GM12892 (cell line): Measurements from ENCODE around the gene DPP3.

ENCODE experiments used
- DNase-seq: peaks from one replicate; pipeline ENCODE4 v3.0.0; 2011; ENCODE audit not compliant: insufficient read length
- FAIRE-seq: peaks from 2 replicates; lab custom pipeline; 2011; peaks lifted over from hg19 to GRCh38; lab: Jason Lieb, UNC
- POLR2A ChIP-seq: IDR thresholded peaks from 2 replicates; pipeline ENCODE4 v1.6.1; 2011; ENCODE audit warnings: low read depth, low read length, control low read depth
- POLR2AphosphoS5 ChIP-seq: IDR thresholded peaks from 2 replicates; pipeline ENCODE4 v1.6.1; 2011; ENCODE audit warnings: low read depth, low read length, control low read depth
- TAF1 ChIP-seq: IDR thresholded peaks from 2 replicates; pipeline ENCODE4 v1.6.1; 2011; ENCODE audit warnings: low read depth, mild to moderate bottlenecking, control low read depth, low read length, borderline replicate concordance

Gene DPP3

GRCh38 chr11:66493130-66493529 is 12.9 kb downstream of the DPP3 start:
- FAIRE-seq (no peak), DNase-seq (no peak)
- no peak for TF ChIP-seq POLR2A
- TF ChIP-seq POLR2AphosphoS5: no peak
- TF ChIP-seq TAF1: no peak

- TF ChIP-seq POLR2A (no peak), POLR2AphosphoS5 (no peak), TAF1 (no peak)
- no peak for FAIRE-seq
- no peak for DNase-seq
Measured at GRCh38 chr11:66494458-66494857, 14.2 kb downstream of the DPP3 start.

DNA sequence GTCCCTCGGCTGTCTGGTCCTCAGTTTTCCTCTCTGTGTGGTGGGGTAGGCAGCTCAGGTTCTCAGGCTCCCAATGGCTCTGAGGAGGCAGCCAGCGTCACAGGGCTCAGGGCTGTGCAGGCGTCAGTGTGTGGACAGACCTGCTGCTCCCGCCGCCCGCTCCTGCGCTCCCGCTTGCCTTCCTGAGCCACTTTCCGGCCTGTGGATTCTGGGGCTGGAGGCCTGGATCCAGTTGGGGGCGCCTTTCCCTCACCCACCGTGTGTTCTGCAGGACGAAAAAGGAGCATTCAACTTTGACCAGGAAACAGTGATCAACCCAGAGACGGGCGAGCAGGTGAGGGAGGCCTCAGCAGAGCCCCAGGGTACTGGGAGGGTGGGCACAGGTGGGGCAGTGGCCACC is 14.7 kb downstream of the DPP3 start:
- TF ChIP-seq POLR2A (no peak), TAF1 (no peak), POLR2AphosphoS5 (no peak)
- DNase-seq (no peak), FAIRE-seq (no peak)

GRCh38 chr11:66495401-66495854 is 15.2 kb downstream of the DPP3 start:
- TF ChIP-seq POLR2A (no peak), POLR2AphosphoS5 (no peak), TAF1 (no peak)
- DNase-seq (no peak), FAIRE-seq (no peak)

DNA sequence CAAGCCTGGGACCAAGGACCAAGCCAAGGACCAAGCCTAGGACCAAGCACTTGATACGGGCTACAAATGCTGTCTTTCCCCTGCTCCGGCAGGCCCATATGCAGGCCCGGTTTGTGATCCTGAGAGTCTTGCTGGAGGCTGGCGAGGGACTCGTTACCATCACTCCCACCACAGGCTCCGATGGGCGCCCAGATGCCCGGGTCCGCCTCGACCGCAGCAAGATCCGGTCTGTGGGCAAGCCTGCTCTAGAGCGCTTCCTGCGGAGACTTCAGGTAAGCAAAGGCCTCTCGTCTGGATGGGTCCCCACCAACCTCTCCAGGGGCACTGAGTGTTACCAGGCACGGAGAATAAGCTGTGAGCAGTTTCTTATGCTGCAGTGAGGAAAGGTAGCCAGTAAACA is 17.0 kb downstream of the DPP3 start:
- FAIRE-seq (no peak), DNase-seq (no peak)
- no peak for TF ChIP-seq POLR2A
- TF ChIP-seq TAF1: no peak
- TF ChIP-seq POLR2AphosphoS5: no peak

DNA sequence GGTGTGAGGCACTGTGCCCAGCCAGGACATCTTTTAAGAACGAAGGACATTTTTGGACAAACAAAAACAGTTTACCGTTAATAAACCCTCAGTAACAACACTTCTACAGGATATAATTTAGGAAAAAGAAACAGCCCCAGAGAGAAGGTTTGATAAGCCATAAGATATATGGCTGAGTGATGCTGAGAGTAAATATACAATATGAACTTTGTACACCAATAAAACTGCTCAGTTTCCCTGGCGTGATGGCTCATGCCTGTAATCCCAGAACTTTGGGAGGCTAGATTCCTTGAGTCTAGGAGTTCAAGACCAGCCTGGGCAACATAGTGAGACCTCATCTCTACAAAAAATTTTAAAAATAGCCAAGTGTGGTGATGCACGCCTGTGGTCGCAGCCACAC is 18.3 kb downstream of the DPP3 start:
- FAIRE-seq (no peak), DNase-seq (no peak)
- TF ChIP-seq POLR2A: no peak
- no peak for TF ChIP-seq TAF1
- TF ChIP-seq POLR2AphosphoS5: no peak

GRCh38 chr11:66505276-66505816 is 25.1 kb downstream of the DPP3 start:
- FAIRE-seq (no peak), DNase-seq (no peak)
- TF ChIP-seq TAF1 (no peak), POLR2AphosphoS5 (no peak)

- TF ChIP-seq POLR2AphosphoS5 (no peak), TAF1 (no peak), POLR2A (no peak)
- DNase-seq: no peak
- FAIRE-seq: no peak
Measured at GRCh38 chr11:66509131-66509561, 28.9 kb downstream of the DPP3 start.

DNA sequence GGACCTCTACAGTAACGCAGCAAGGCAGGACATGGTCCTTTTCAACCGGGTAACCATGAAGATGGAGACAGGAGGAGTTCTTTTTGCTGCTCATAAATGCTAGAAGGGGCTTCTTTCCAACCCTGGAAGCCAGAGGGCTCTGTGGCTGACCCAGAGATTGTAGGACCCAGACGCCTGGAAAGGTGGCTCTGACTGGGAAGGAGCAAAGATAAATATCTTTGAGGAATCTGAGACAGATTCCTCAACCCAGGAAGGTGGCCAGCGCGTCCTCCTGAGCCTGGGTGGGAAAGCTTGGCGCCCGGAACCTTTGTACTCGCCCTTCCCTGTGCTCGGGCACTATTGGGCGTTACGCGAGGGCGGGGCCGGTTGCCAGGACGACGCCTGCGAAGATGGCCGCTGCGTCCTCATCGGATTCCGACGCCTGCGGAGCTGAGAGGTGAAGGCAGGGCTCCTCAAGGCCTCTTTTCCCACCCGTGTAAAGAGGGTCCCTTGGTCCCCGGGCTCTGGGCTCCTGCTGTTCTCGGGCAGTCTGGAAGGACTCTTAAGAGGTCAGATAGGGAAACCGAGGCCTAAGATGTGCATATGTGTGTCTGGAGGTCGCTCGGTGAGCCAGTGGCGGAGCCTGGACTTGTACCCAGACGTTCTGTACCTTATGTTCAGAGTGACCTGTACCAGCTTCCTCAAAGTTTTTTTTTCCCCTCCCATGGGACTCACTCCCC is 30.2 kb downstream of the DPP3 start, which contains the start of gene BBS1:
TSS of gene BBS1 (plus strand) at position 365 of the 719 bp plus-strand sequence. CDS start at position 390, 25 bp downstream.
- FAIRE-seq (peak; percentile 94), DNase-seq (peak; percentile 91)
- TF ChIP-seq POLR2A (peak; percentile 80), TAF1 (peak; percentile 87), POLR2AphosphoS5 (peak; percentile 70; the same call in 1 of the 2 replicates)

- FAIRE-seq (no peak), DNase-seq (no peak)
- TF ChIP-seq POLR2AphosphoS5 (no peak), TAF1 (no peak), POLR2A (no peak)
Measured at GRCh38 chr11:66510990-66511339, 30.7 kb downstream of the DPP3 start.

DNA sequence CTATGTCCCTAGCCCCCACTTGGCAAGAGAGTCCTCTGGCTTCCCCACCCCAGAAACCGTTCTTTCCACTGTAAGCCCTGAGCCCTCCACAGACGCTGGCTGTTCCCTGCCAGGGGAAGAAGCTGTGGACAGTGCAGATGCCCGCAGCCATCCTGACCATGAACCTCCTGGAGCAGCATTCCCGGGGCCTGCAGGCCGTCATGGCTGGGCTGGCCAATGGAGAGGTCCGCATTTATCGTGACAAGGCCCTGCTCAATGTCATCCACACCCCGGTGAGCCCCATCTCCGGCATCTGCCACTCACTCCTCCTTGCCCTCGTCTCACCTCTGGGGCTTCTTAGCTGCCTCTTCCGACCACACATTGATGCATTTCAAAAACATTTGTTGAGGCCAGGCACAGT is 43.4 kb downstream of the DPP3 start:
- no peak for DNase-seq
- no peak for FAIRE-seq
- TF ChIP-seq TAF1: no peak
- no peak for TF ChIP-seq POLR2AphosphoS5
- no peak for TF ChIP-seq POLR2A
